ENCODE data around the gene BCL11B.

Gene BCL11B

DNA sequence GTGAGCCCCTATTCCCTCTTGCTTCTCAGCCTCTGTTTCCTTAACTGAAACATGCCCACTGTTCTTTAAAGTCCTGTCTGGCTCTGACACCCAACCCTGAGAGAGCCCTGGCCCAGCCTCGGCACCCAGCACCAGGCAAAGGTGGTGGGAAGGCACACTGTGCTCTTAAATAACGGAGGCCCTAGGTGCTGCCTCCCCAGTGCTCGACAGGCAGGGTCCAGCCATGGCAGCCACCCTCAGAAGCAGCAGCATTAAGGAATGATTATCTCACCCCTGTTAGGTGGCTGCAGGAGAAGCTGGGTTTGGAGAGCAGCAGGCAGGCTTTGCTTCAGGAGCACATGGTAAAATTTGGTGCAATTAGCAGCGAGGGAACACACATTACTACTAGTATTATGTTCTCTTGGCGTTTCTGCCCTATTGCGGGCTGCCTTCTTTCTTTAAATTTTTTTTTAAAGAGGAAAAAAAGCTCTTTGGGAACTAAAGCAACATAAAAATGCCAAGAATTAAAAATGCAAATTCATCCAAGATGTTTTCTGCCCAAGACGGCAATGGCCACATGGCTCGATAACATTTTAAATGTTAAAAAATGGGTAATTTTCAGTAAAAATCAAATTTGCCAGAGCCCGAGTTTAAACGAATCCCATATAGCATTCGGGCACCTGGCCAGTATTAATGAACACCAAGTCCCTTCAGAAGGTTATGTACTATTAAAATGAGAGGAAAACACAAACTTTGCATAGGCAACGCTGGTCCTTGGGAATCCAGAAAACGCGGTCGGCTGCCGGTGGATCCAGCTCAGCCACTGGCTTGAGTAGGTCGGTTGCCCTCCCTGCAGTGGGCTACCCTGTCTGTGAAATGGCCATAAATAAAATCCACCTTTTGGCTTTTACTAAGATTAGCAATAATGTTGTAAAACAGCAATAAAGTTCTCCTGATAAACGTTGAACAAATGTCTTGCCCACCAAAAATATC lies 152.2 kb downstream of the BCL11B start:
- no peak for DNase-seq (ENCODE audit: low spot score)
